ENCODE measurements around the gene FECH. TPM values are rescaled to one million over a fixed set of nuclear protein-coding genes. Genes with fewer than 3 reads are reported as not detected.

FECH gene
- total and polyA plus RNA-seq, 11 donors: 4.7 to 93.3 (median 41.4) TPM

DNA sequence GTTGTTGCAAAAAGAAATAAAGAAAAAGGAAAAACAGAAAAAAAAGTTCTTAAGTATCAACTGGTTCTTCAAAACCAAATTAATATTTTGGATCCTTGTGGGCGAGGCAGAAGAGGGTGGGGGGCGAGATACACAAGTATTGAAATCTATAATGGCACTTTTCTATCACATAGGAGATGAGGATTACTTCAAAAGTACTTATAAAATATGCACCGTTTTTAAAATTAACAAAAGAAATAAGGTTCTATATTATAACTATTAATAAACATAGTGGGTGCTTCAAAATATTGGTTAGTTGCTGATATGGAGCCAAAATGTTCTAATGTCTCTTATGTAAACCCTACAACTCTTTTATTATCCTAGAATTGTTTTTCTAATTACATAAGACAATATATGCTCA lies 2.1 kb downstream of the FECH start:
- ATAC-seq (no peak), DNase-seq (no peak)
- no peak for TF ChIP-seq POLR2A (IDR thresholded peaks at IDR 0.05)
- TF ChIP-seq, protein P1, sequence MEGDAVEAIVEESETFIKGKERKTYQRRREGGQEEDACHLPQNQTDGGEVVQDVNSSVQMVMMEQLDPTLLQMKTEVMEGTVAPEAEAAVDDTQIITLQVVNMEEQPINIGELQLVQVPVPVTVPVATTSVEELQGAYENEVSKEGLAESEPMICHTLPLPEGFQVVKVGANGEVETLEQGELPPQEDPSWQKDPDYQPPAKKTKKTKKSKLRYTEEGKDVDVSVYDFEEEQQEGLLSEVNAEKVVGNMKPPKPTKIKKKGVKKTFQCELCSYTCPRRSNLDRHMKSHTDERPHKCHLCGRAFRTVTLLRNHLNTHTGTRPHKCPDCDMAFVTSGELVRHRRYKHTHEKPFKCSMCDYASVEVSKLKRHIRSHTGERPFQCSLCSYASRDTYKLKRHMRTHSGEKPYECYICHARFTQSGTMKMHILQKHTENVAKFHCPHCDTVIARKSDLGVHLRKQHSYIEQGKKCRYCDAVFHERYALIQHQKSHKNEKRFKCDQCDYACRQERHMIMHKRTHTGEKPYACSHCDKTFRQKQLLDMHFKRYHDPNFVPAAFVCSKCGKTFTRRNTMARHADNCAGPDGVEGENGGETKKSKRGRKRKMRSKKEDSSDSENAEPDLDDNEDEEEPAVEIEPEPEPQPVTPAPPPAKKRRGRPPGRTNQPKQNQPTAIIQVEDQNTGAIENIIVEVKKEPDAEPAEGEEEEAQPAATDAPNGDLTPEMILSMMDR (IDR thresholded peaks at IDR 0.05): no peak
- Histone ChIP-seq H3K27ac (no peak overlapping the region), H3K36me3 (peaks cover 0 to 22% (median 12%) of the 10 kb centered on the region in 9 donors), H3K9me3 (no peaks in the 10 kb centered on the region), H3K4me3 (no peak overlapping the region), H3K27me3 (no peaks in the 10 kb centered on the region), H3K4me1 (peaks cover 0 to 39% (median 11%) of the 10 kb centered on the region in 12 donors)
- 97 to 99% (median 98%) methylated on average over 3 of the region's 3 CpGs for WGBS, 4 donors
- intact Hi-C loops (cut with DNase I): no loop called here

DNA sequence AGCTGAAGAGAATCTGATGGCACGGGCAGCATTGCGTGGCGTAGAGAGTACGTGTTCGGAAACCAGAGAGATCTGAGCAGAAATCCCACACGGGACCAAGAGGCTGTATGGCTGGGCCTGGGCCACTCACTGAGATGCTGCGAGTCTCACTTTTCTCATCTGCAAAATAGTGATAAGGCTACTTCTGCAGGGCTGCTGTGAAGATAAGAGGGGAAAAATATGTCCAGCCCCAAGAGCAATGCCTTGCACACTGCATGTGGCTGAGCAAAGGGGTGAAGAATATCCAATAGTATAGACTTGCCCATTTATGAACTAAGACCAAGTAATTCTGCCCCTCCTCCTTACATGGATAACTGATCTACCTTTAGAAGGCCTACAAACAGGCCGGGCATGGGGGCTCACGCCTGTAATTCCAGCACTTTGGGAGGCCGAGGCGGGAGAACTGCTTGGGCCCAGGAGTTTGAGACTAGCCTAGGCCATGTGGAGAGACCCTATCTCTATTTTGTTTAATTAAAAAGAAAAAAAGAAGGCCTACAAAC lies 3.1 kb downstream of the FECH start:
- ATAC-seq (no peak), DNase-seq (no peak)
- Histone ChIP-seq H3K4me3 (no peak overlapping the region), H3K4me1 (peaks cover 0 to 39% (median 11%) of the 10 kb centered on the region in 12 donors), H3K36me3 (peaks cover 0 to 33% (median 22%) of the 10 kb centered on the region in 9 donors), H3K27ac (no peak overlapping the region), H3K27me3 (no peaks in the 10 kb centered on the region), H3K9me3 (no peaks in the 10 kb centered on the region)
- TF ChIP-seq POLR2A (IDR thresholded peaks at IDR 0.05): no peak
- TF ChIP-seq, protein P1 (IDR thresholded peaks at IDR 0.05): no peak
- intact Hi-C loops (cut with DNase I): no loop called here
- 82 to 92% (median 89%) methylated on average over 11 of the region's 11 CpGs for whole genome bisulfite sequencing, 4 donors

GRCh38 chr18:57581301-57581934 lies 5.1 kb downstream of the FECH start:
- Histone ChIP-seq H3K36me3 (peaks cover 0 to 52% (median 41%) of the 10 kb centered on the region in 9 donors), H3K4me1 (peaks cover 0 to 39% (median 11%) of the 10 kb centered on the region in 12 donors), H3K4me3 (no peak overlapping the region), H3K27me3 (no peaks in the 10 kb centered on the region), H3K27ac (peak overlapping the region in 1 of 12 donors; percentile 66), H3K9me3 (no peaks in the 10 kb centered on the region)
- intact Hi-C loops (cut with DNase I): no loop called here
- DNase-seq (no peak), ATAC-seq (peak in 3 of 4 donors; percentile 12 to 62 (median 61))
- 84 to 93% (median 86%) methylated on average over 5 of the region's 5 CpGs for WGBS, 4 donors
- TF ChIP-seq, protein P1 (IDR thresholded peaks at IDR 0.05): no peak
- TF ChIP-seq POLR2A (IDR thresholded peaks at IDR 0.05): no peak

DNA sequence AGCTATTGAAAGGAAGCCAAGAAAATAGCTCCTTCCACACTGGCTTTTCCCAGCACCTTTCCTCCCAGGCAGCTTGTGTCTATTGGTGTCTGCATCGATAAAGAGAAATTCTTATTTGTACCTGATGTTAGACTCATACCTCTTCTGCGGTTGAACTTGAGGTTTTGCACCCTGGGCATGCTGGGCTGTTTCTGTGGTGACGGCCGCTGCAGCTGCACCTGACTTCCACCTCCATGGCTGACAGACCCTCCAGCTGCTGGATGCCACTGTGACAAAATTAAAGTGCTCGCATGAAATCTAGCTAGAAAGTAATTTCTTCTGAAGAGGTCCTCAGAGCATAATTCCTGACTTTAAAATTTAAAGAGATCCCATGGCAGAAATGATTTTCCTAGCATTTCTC lies 6.6 kb downstream of the FECH start:
- Histone ChIP-seq H3K36me3 (peaks cover 0 to 67% (median 55%) of the 10 kb centered on the region in 9 donors), H3K27ac (no peak overlapping the region), H3K27me3 (no peaks in the 10 kb centered on the region), H3K4me3 (no peak overlapping the region), H3K4me1 (peaks cover 0 to 27% (median under 1%) of the 10 kb centered on the region in 12 donors), H3K9me3 (no peaks in the 10 kb centered on the region)
- DNase-seq (no peak), ATAC-seq (no peak)
- intact Hi-C loops (cut with DNase I): no loop called here
- 89 to 97% (median 92%) methylated on average over 5 of the region's 5 CpGs for WGBS, 4 donors
- TF ChIP-seq, protein P1 (IDR thresholded peaks at IDR 0.05): no peak
- no peak for TF ChIP-seq POLR2A (IDR thresholded peaks at IDR 0.05)
